Measurements from ENCODE around the gene ELMO2.

The ELMO2 gene

DNA sequence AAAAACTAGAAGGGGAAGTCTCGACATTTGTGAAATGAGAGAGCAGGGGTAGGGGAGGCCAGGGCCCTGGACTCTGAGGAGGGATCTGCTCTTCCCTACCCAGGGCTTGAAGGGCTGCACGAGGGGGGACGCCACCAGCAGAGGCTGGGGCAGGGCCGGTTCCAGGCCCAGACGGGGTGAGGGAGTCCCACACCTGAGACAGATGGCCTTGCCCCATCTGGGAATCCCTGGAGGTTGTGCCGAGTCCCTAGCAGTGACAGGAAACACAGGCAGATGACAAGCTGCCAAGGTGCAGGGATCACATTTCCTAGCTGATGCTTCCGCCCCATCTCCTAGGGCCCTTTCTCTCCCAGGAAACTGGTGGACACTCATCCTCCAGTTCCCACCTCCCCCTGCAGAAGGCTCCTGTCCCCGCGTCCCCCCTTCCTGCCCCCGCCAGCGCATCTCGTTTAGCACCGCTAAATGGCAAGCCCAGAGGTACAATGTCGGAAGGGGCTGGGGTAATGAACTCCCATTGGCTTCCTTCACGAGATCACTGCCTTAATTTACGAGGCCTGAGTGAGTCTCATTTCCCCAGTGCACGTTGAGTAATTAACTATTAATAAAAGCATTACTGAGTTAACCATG is 63.0 kb downstream of the ELMO2 start:
- DNase-seq (ENCODE audit: low read depth), result no peak
- H3K4me3 ChIP-seq (replicated peaks; ENCODE audit: low read depth, low read length), result no peak overlapping the region
- TF ChIP-seq, protein P1, sequence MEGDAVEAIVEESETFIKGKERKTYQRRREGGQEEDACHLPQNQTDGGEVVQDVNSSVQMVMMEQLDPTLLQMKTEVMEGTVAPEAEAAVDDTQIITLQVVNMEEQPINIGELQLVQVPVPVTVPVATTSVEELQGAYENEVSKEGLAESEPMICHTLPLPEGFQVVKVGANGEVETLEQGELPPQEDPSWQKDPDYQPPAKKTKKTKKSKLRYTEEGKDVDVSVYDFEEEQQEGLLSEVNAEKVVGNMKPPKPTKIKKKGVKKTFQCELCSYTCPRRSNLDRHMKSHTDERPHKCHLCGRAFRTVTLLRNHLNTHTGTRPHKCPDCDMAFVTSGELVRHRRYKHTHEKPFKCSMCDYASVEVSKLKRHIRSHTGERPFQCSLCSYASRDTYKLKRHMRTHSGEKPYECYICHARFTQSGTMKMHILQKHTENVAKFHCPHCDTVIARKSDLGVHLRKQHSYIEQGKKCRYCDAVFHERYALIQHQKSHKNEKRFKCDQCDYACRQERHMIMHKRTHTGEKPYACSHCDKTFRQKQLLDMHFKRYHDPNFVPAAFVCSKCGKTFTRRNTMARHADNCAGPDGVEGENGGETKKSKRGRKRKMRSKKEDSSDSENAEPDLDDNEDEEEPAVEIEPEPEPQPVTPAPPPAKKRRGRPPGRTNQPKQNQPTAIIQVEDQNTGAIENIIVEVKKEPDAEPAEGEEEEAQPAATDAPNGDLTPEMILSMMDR (IDR thresholded peaks at IDR 0.05; ENCODE audit: low read length, missing control alignments), result no peak

DNA sequence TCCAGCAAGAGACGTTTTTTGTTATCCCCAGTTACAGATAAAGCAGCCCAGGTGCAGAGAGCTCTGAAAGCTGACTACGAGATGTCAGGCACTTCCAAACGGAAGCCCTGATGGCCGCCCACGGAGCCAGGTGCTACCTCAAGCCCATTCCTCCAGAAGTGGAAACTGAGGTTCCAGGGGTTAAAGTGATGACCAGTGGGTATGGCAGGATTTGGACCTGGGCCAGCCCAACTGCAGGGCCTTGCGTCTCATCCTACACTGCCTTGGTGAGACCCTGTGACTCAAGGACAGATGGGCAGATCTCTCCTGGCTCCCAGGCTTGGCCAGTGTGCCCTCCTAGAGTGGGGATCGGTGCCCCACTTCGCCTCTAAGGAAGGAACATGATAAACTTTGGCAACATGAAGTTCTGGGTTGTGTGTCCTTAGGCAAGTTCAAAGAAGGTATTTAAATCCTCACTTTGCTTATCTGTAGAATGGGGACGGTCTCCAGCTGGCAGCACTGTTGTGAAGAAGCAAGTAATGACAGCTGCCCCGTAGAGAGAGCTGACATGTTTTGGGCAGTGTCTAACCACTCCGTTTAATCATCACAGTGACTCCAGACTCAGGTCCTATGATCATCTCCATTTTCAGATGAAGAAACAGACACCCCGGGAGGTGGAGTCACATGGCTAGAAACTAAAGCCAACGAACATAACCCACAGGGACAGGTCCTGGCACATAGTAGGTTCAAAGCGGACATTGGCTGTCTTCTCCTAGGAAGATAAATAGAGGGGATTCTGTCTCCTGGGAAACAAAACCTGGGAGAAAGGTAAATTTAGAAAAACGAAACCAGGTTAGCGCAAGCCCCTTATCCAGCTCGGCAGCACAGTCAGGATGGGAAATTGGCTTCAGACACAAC is 63.7 kb downstream of the ELMO2 start:
- no peak for DNase-seq (ENCODE audit: low read depth)
- H3K4me3 ChIP-seq (replicated peaks; ENCODE audit: low read depth, low read length), result no peak overlapping the region
- TF ChIP-seq, protein P1 (IDR thresholded peaks at IDR 0.05; ENCODE audit: low read length, missing control alignments), result no peak

DNA sequence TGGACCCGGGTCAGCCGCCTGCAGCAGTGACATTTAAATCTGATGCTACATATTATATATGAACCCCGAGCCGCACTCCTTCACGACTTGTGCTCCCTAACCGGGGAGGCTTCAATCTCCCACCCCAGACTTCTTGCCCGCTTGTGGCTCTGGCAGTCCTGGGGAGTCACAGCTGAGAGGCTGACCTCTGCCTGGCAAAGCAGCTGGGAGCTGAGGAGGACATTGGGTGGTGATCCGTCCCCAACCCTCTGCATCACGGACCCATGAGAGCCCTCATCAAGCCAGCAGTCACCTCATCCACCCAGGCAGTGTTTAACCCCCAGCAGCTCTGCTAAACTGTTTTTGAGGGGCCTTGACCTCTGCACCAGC is 64.4 kb downstream of the ELMO2 start:
- no peak overlapping the region for H3K4me3 ChIP-seq (replicated peaks; ENCODE audit: low read depth, low read length)
- TF ChIP-seq, protein P1 (IDR thresholded peaks at IDR 0.05; ENCODE audit: low read length, missing control alignments), result no peak
- DNase-seq (ENCODE audit: low read depth), result no peak

DNA sequence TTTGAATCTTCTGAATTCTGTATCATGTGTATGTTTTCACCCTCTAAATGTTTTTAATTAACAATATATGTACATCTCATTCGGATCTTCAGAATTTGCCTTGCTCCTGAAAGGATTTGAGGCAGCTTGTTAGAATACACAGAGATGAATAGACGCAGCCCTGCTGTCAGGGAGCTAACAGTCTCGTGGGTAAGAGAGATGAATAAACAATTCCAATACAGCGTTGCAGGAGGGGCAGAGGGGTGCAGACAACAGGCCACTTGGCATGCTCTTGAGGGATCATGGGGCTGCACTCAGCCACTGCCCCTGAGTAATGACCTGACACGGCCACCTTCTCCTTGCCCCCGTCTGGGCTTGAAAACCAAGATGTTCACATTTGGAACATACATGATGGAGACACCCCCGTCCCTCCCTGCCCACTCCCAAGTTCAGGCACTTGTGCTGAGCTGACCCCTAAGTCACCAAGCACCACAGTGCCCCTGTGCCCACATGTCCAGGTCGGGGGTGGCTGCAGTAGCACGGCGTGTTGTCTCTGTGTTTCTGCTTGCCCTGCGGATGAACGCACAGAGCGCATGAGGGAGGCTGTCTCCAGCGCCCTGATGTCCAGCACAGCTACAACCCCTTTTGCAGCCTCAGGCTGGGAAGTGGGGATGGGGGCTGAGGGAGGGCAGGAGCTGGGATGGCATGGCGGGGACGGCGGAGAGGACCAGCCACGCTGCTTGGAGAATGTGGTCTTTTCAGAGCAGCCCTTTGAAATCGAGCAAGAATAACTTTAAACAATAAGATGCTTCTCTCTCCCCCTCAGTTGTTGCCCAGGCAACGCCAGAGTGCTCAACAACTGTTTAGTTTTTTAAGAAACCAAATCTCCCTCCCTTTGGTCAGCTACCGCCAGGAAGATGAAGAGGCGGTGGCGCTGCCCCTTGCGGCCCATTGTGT is 65.1 kb downstream of the ELMO2 start:
- no peak overlapping the region for H3K4me3 ChIP-seq (replicated peaks; ENCODE audit: low read depth, low read length)
- TF ChIP-seq, protein P1 (IDR thresholded peaks at IDR 0.05; ENCODE audit: low read length, missing control alignments), result no peak
- no peak for DNase-seq (ENCODE audit: low read depth)

DNA sequence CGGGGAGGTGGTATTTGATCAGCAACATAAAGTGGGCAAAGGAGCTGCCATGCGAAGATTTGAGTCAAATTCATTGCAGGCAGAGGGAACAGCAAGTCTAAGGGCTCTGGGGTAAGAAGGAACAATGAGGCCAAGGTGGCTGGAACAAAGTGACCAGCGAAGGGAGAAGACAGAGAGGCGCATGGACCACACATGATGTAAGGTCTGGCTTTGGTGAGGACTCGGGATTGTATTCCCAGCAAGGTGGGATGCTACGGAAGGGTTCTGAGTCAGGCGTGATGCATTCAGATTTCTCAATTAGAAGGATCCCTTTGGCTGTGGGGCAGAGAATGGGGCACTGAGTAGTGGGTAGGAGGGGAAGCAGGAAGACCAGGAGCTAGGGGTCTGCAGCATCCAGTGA is 67.4 kb downstream of the ELMO2 start:
- no peak overlapping the region for H3K4me3 ChIP-seq (replicated peaks; ENCODE audit: low read depth, low read length)
- TF ChIP-seq, protein P1 (IDR thresholded peaks at IDR 0.05; ENCODE audit: low read length, missing control alignments), result no peak
- DNase-seq (ENCODE audit: low read depth), result no peak

DNA sequence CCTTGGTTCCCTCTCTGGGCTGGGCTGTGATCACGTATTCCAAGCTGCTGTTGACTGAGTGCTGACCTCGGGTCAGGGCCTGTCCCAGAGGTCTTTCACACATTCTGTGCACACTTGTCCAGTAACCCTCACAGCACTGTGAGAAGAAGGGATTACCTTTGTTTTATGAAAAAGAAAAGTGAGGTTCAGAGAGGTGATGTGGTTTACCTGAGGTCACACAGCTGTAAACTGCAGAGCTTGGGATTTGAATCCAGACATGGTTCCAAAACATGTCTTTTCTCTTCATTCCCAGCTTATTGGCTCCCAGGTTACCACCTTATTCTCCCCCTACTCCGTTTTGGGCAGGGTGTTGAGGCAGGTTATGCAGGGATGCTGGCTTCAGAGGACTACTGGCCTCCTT is 69.7 kb downstream of the ELMO2 start:
- H3K4me3 ChIP-seq (replicated peaks; ENCODE audit: low read depth, low read length), result no peak overlapping the region
- TF ChIP-seq, protein P1 (IDR thresholded peaks at IDR 0.05; ENCODE audit: low read length, missing control alignments), result no peak
- no peak for DNase-seq (ENCODE audit: low read depth)
